GM19455 (cell line): Measurements from ENCODE around the gene GRIK2.

Experiments
- ATAC-seq: cut with Tn5 transposase; IDR thresholded peaks from one replicate; pipeline ENCODE4 v1.9.1; 2021; ENCODE audit not compliant: unreplicated experiment

GRIK2 gene

DNA sequence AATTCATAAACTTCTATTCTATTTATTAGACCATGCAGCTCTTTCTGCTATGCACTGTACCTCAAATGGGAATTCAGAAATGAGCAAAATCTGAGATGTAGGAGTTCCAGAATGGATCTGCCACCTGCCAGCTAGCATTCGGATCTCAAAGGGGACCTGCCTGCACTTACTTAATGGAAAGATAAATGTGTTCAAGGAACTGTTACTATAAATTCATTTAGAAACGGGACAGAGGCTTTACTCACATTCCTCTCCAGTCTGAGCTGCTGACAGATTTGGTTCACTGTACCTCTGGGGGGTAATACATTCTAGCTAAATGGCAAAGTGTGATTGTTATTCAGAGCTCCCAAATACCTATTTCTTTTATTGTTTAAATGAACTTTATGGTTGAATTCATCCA, 384.1 kb downstream of the GRIK2 start:
- no peak for ATAC-seq

- ATAC-seq, result no peak
Observed at GRCh38 chr6:101779051-101779844, 385.7 kb downstream of the GRIK2 start.

GRCh38 chr6:101783287-101783686, 389.8 kb downstream of the GRIK2 start:
- no peak for ATAC-seq

- no peak for ATAC-seq
Observed at GRCh38 chr6:101784094-101784493, 390.6 kb downstream of the GRIK2 start.

GRCh38 chr6:101799531-101799930, 406.0 kb downstream of the GRIK2 start:
- ATAC-seq, result no peak

DNA sequence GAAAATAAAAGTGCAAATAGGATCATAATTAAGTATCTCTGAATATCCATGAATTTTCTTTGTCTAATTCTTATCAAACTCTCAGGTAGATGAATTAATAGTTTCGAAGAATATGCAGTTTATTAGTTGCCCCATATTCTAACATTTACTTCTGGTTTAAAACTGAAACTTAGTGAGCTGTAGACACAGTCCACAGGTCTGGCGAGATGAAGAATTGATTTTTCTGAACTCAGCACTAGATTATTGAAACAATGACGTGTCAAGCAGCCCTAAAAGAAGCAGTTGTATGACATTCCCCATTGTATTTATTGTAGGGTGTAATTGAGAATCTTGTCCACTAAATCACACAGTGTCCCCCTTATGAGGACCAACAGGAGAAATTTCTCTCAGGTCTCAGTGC, 407.1 kb downstream of the GRIK2 start:
- ATAC-seq, result no peak

- no peak for ATAC-seq
Observed at GRCh38 chr6:101803136-101803535, 409.6 kb downstream of the GRIK2 start.

DNA sequence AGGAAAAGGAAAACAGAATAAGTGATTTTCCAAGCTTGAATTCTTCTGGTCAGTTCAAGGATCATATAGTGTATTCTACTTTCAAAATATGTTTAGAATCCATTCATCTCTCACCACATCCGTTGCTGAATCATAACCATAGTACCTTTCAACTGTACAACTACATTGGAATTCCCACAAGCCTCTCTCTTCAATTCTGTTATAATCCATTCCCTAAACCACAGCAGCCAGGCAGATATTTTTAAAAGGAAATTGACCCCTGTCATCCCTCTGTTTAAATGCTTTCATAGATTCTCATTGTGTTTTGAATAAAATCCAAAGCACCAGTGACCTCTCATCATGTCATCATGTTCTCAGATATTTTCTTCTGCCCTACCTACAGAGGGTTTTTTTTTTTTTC, 412.7 kb downstream of the GRIK2 start:
- no peak for ATAC-seq

DNA sequence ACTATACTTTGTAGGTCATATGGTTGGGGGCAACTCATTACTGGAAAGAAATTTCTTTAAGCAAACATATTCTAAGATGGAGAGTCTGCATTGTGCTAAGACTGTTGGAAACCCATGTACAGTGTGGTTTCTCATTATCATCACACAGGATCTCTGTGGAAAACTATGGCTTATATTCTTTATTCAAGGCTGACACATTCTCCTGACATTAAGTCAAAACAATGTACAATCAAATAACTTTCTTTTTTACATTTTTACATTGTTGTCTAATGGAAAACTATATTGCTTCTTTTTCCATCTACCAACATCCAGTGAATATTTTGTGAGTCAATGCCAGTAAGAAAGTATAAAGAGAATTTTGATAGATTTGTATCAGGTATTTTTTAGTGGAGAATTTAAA, 417.6 kb downstream of the GRIK2 start:
- no peak for ATAC-seq

DNA sequence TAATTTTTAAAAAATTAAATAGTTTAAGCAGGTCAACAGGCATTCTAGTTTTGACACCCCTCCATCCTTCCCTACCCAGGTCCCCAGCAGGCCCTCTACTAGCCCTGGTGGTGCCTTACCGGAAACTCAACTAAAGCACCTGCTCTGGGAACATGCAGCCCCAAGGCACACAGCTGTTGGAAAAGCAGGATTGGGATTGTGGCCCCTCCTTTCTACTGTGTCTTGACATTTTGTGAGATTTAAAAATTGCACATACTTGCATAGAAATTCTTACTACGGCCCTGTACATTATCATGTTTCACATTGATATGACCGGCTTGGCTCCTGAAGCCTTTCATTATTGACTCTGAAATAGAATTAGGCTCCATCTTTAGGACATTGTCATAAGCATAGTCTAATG, 423.2 kb downstream of the GRIK2 start:
- ATAC-seq, result no peak

GRCh38 chr6:101818051-101818450, 424.5 kb downstream of the GRIK2 start:
- ATAC-seq, result no peak

DNA sequence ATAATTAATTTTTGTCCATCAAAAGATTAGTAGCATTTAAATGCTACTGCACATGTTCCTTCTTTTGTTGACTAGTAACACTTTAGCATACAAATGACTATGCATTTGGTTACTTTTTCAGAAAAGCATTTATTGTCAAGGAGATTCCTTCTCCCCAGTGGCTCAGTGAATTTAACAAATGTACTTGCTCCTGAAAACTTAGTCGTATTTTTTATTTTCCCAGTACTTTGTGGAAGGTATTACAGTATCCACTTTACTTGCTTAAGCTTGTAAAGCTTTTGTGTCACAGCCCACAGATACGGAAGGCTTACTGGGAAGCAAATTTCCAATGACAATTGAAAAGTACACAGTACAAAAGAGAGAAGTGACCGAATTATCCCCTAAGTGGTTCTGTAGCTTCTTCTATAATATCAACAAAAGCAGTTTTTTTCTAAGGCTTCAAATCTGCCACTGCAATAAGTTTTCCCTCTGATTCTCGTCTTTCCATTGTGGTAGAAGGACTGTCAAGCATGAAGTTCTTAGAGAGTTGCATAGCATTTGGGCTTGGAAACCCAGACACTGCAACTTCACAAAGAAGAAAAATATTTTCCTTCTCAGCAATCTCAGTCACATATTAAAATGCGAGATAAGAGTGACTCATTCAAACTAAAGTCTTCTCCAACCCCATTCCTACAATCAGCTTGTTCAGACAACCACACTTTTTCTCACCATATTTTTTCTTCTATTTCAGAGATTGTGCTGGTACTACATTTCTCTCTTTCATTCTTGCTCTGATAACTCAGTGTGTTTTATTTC, 431.2 kb downstream of the GRIK2 start:
- no peak for ATAC-seq

GRCh38 chr6:101826269-101826668, 432.8 kb downstream of the GRIK2 start:
- no peak for ATAC-seq

- ATAC-seq, result no peak
Observed at GRCh38 chr6:101826678-101827077, 433.2 kb downstream of the GRIK2 start.

DNA sequence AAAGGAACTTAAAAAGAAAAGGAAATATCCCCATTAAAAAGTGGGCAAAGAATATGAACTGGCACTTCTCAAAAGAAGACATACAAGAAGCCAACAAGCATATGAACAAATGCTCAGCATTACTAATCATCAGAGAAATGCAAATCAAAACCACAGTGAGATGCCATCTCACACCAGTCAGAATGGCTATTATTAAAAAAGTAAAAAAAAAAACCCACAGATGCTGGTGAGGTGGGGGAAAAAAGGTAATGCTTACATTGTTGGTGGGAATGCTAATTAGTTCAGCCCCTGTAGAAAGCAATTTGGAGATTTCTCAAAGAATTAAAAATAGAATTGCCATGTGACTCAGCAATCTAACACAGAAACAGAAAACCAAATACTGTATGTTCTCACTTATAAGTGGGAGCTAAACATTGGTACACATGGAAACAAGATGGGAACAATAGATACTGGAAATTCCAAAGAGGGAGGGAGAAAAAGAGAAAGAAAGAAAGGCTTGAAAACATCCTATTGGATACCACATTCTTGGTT, 437.1 kb downstream of the GRIK2 start:
- no peak for ATAC-seq

GRCh38 chr6:101832371-101832770, 438.9 kb downstream of the GRIK2 start:
- no peak for ATAC-seq

GRCh38 chr6:101840100-101840499, 446.6 kb downstream of the GRIK2 start:
- ATAC-seq, result no peak

DNA sequence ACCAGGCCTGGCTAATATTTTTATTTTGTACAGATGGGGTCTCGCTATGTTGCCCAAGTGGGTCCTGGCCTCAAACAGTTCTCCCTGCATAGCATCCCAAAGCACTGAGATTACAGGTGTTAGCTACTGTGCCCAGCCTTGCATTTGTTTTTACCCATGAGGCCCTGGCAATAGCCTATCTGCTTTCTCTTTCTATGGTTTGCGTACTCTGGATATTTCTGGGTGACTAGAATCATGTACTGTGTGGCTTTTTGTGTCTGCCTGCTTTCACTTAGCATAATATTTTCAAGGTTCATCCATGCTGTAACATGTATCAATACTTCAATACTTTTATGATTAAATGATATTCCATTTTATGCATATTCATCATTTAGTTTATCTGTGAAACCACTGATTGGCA, 451.7 kb downstream of the GRIK2 start:
- no peak for ATAC-seq

- ATAC-seq, result no peak
Observed at GRCh38 chr6:101845621-101846020, 452.1 kb downstream of the GRIK2 start.

- no peak for ATAC-seq
Observed at GRCh38 chr6:101847690-101848089, 454.2 kb downstream of the GRIK2 start.

DNA sequence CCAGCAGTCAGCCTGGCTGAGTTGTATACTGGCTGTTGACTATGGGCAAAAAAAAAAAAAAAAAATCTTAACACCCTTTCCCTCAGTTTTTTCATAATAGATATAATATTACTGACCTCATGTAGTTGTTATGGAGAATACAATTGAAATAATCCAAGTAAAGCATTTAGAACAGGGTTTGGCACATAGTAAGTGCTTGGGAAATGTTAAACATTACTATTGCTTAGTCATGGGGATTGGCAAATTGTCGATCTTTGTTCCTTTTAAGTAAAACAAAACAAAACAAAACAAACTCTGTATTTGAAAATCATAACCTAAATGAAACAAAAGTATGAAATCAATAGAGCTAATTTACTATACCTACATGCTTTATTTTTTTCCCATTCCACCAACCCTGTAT, 458.4 kb downstream of the GRIK2 start:
- no peak for ATAC-seq
